H9 (cell line): ENCODE measurements around the gene NSRP1. TPM values are rescaled to one million over a fixed set of nuclear protein-coding genes. Genes with fewer than 3 reads are reported as not detected.

Experiments
- DNase-seq: peaks from one replicate; pipeline ENCODE4 v3.0.0-alpha.2; 2017
- H2AFZ ChIP-seq: one replicate; pipeline ENCODE4 v1.6.1; 2013; ENCODE audit warnings: mild to moderate bottlenecking, low read length, control low read depth, moderate library complexity
- H2AK5ac ChIP-seq: 2 replicates; pipeline ENCODE4 v1.6.1; 2013; ENCODE audit warnings: low read length, control low read depth, mixed read lengths; ENCODE audit not compliant: insufficient read length
- H2BK120ac ChIP-seq: one replicate; pipeline ENCODE4 v1.6.1; 2013; ENCODE audit warnings: low read depth, mild to moderate bottlenecking, low read length, control low read depth, inconsistent platforms; ENCODE audit not compliant: poor library complexity, severe bottlenecking
- H2BK12ac ChIP-seq: 2 replicates; pipeline ENCODE4 v1.6.1; 2013; ENCODE audit warnings: low read length, control low read depth, mixed read lengths, low read depth; ENCODE audit not compliant: insufficient read length
- H2BK15ac ChIP-seq: 2 replicates; pipeline ENCODE4 v1.6.1; 2013; ENCODE audit warnings: low read depth, low read length, control low read depth
- H2BK20ac ChIP-seq: one replicate; pipeline ENCODE4 v1.6.1; 2013; ENCODE audit warnings: low read depth, mild to moderate bottlenecking, low read length, control low read depth, inconsistent platforms; ENCODE audit not compliant: poor library complexity, severe bottlenecking
- H2BK5ac ChIP-seq: 2 replicates; pipeline ENCODE4 v1.6.1; 2013; ENCODE audit warnings: low read length, control low read depth, mixed read lengths; ENCODE audit not compliant: insufficient read length
- H3K14ac ChIP-seq: 2 replicates; pipeline ENCODE4 v1.6.1; 2013; ENCODE audit warnings: low read length, control low read depth; ENCODE audit not compliant: insufficient read depth
- H3K18ac ChIP-seq: 2 replicates; pipeline ENCODE4 v1.6.1; 2013; ENCODE audit warnings: low read depth, mild to moderate bottlenecking, mixed read lengths, low read length, control low read depth; ENCODE audit not compliant: insufficient read length
- H3K23ac ChIP-seq: 2 replicates; pipeline ENCODE4 v1.6.1; 2013; ENCODE audit warnings: low read length, control low read depth, mixed read lengths, low read depth; ENCODE audit not compliant: insufficient read length
- H3K23me2 ChIP-seq: 2 replicates; pipeline ENCODE4 v1.6.1; 2013; ENCODE audit warnings: low read depth, mild to moderate bottlenecking, mixed read lengths, low read length, control low read depth; ENCODE audit not compliant: insufficient read length, poor library complexity, severe bottlenecking
- H3K27ac ChIP-seq: 2 replicates; pipeline ENCODE4 v1.5.1; 2013; ENCODE audit warnings: low read length, control low read depth, mixed read lengths, low read depth; ENCODE audit not compliant: insufficient read length
- H3K27me3 ChIP-seq: 2 replicates; pipeline ENCODE4 v1.6.1; 2013; ENCODE audit warnings: low read length, control low read depth, inconsistent platforms; ENCODE audit not compliant: insufficient read depth
- H3K4ac ChIP-seq: 2 replicates; pipeline ENCODE4 v1.6.1; 2013; ENCODE audit warnings: low read depth, mild to moderate bottlenecking, control low read depth, inconsistent platforms, low read length, moderate library complexity
- H3K4me1 ChIP-seq: 2 replicates; pipeline ENCODE4 v1.6.1; 2013; ENCODE audit warnings: low read length, control low read depth, inconsistent platforms; ENCODE audit not compliant: insufficient read depth
- H3K4me2 ChIP-seq: 2 replicates; pipeline ENCODE4 v1.6.1; 2013; ENCODE audit warnings: low read length, control low read depth, mixed read lengths; ENCODE audit not compliant: insufficient read length, insufficient read depth
- H3K56ac ChIP-seq: 2 replicates; pipeline ENCODE4 v1.6.1; 2013; ENCODE audit warnings: low read depth, mild to moderate bottlenecking, mixed read lengths, low read length, control low read depth; ENCODE audit not compliant: insufficient read length
- H3K79me1 ChIP-seq: 2 replicates; pipeline ENCODE4 v1.6.1; 2013; ENCODE audit warnings: low read depth, mild to moderate bottlenecking, moderate library complexity, low read length, control low read depth, inconsistent platforms; ENCODE audit not compliant: insufficient read depth, poor library complexity, severe bottlenecking
- H3K79me2 ChIP-seq: 2 replicates; pipeline ENCODE4 v1.6.1; 2013; ENCODE audit warnings: low read length, control low read depth, inconsistent platforms; ENCODE audit not compliant: insufficient read depth
- H3K9ac ChIP-seq: 2 replicates; pipeline ENCODE4 v1.6.1; 2013; ENCODE audit warnings: low read length, control low read depth, mixed read lengths; ENCODE audit not compliant: insufficient read length; ENCODE audit errors: extremely low read depth
- H3K9me3 ChIP-seq: one replicate; pipeline ENCODE4 v1.6.1; 2013; ENCODE audit warnings: low read depth, low read length, inconsistent platforms; ENCODE audit not compliant: control insufficient read depth
- H3T11ph ChIP-seq: one replicate; pipeline ENCODE4 v1.6.1; 2013; ENCODE audit warnings: mild to moderate bottlenecking, low read length, control low read depth, inconsistent platforms
- H4K20me1 ChIP-seq: one replicate; pipeline ENCODE4 v1.6.1; 2013; ENCODE audit not compliant: control insufficient read depth, insufficient read length, insufficient read depth
- H4K5ac ChIP-seq: 2 replicates; pipeline ENCODE4 v1.6.1; 2013; ENCODE audit warnings: low read depth, mild to moderate bottlenecking, mixed read lengths, low read length, control low read depth; ENCODE audit not compliant: insufficient read length
- H4K8ac ChIP-seq: replicated peaks from 2 replicates; pipeline ENCODE4 v1.6.1; 2013; ENCODE audit warnings: low read length, control low read depth, mixed read lengths, low read depth; ENCODE audit not compliant: insufficient read length
- H4K91ac ChIP-seq: 2 replicates; pipeline ENCODE4 v1.6.1; 2013; ENCODE audit warnings: low read depth, mild to moderate bottlenecking, moderate library complexity, mixed read lengths, low read length, control low read depth; ENCODE audit not compliant: insufficient read length
- H3K27ac Mint-ChIP-seq, 3 experiments: 2 replicates in 2 of 3; 3 replicates in 1 of 3; pipeline ENCODE4 v1.8.0; 2020 to 2021; ENCODE audit warnings: mixed read lengths in 3 of 3, mild to moderate bottlenecking in 1 of 3, moderate library complexity in 1 of 3
- H3K27me3 Mint-ChIP-seq: 2 replicates; pipeline ENCODE4 v1.8.0; 2021; ENCODE audit warnings: low read depth, mild to moderate bottlenecking, moderate library complexity, mixed read lengths
- H3K36me3 Mint-ChIP-seq, 3 experiments: 2 replicates in 2 of 3; 3 replicates in 1 of 3; pipeline ENCODE4 v1.8.0; 2020 to 2021; ENCODE audit warnings: low read depth in 3 of 3, mixed read lengths in 3 of 3; ENCODE audit not compliant: insufficient read depth in 1 of 3
- H3K4me1 Mint-ChIP-seq, 2 experiments: 2 replicates each; pipeline ENCODE4 v1.8.0; 2020; ENCODE audit warnings: mixed read lengths in 2 of 2
- H3K4me3 Mint-ChIP-seq, 2 experiments: 2 replicates in 1 of 2; 3 replicates in 1 of 2; pipeline ENCODE4 v1.8.0; 2020 to 2021; ENCODE audit warnings: mild to moderate bottlenecking in 2 of 2, mixed read lengths in 2 of 2, moderate library complexity in 1 of 2
- H3K9me3 Mint-ChIP-seq, 2 experiments: 2 replicates in 1 of 2; 3 replicates in 1 of 2; pipeline ENCODE4 v1.8.0; 2020; ENCODE audit warnings: mild to moderate bottlenecking in 2 of 2, mixed read lengths in 2 of 2, moderate library complexity in 1 of 2
- WGBS: extraction: QIAGEN DNeasy Blood & Tissue Kit; methylation state at CpG from one replicate; pipeline ENCODE4 v1.1.7; 2013; ENCODE audit warnings: missing lambda C conversion rate, low lambda C conversion rate, mixed read lengths; ENCODE audit not compliant: insufficient read length; ENCODE audit errors: extremely low coverage; 5-methylcytosine and 5-hydroxymethylcytosine counted together
- total RNA-seq: library from RNA; stranded (reverse); gene quantifications from 2 replicates; pipeline ENCODE4 v1.2.1, GENCODE V29; 2021
- TF ChIP-seq, protein P1 (sequence below): fragments of 200-600 bp; sonication (generic); conservative IDR thresholded peaks from 3 replicates; pipeline ENCODE4 v1.8.0; 2021; ENCODE audit warnings: antibody characterized with exemption, mild to moderate bottlenecking

The NSRP1 gene
- total RNA-seq, 1 experiment from 2014 or later: 33.3 TPM

DNA sequence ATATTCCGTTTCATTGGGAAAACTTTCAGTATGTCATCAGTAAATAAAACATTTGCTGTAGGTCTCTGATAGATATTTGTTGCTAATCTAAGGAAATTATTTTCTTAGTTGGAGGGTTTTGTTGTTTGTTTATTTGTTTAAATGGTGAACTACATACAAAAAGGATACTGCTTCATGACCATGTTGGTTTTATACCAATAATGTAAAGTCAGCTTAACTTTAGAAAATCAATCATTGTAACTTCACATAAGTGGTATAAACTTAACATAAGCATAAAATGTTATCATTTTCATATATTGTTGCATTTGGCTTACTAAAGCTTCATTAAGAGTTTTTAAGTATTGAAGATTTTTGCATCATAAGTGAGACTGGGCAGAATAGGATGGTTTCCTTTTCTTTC lies 57.9 kb downstream of the NSRP1 start:
- no peaks in the 10 kb centered on the region for H3K4me1 ChIP-seq
- H2AK5ac ChIP-seq: no peak overlapping the region
- TF ChIP-seq, protein P1, sequence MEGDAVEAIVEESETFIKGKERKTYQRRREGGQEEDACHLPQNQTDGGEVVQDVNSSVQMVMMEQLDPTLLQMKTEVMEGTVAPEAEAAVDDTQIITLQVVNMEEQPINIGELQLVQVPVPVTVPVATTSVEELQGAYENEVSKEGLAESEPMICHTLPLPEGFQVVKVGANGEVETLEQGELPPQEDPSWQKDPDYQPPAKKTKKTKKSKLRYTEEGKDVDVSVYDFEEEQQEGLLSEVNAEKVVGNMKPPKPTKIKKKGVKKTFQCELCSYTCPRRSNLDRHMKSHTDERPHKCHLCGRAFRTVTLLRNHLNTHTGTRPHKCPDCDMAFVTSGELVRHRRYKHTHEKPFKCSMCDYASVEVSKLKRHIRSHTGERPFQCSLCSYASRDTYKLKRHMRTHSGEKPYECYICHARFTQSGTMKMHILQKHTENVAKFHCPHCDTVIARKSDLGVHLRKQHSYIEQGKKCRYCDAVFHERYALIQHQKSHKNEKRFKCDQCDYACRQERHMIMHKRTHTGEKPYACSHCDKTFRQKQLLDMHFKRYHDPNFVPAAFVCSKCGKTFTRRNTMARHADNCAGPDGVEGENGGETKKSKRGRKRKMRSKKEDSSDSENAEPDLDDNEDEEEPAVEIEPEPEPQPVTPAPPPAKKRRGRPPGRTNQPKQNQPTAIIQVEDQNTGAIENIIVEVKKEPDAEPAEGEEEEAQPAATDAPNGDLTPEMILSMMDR: no peak
- no peaks in the 10 kb centered on the region for H3K27me3 ChIP-seq
- no peak overlapping the region for H2AFZ ChIP-seq
- no peaks in the 10 kb centered on the region for H4K20me1 ChIP-seq
- no peak overlapping the region for H4K5ac ChIP-seq
- DNase-seq: no peak
- no peaks in the 10 kb centered on the region for H3K27me3 Mint-ChIP-seq
- no peak overlapping the region for H3K18ac ChIP-seq
- no peaks in the 10 kb centered on the region for H3K9me3 Mint-ChIP-seq
- H2BK120ac ChIP-seq: no peak overlapping the region
- no peak overlapping the region for H3K23ac ChIP-seq
- H3K14ac ChIP-seq: no peak overlapping the region
- H3K9ac ChIP-seq: no peak overlapping the region
- peaks cover 10 to 44% (median 32%) of the 10 kb centered on the region in 3 experiments; a peak in 6 of 7 replicates for H3K36me3 Mint-ChIP-seq
- no peaks in the 10 kb centered on the region for H3K9me3 ChIP-seq
- H4K8ac ChIP-seq: no peak overlapping the region
- no peak overlapping the region for H3K56ac ChIP-seq
- no peak overlapping the region for H2BK5ac ChIP-seq
- H3K4me3 Mint-ChIP-seq: no peak overlapping the region
- no peak overlapping the region for H3K4ac ChIP-seq
- H3K4me2 ChIP-seq: no peak overlapping the region
- H3K79me1 ChIP-seq: no peaks in the 10 kb centered on the region
- H2BK20ac ChIP-seq: no peak overlapping the region
- no CpG with 5 or more reads among the region's 1 CpG for WGBS
- H3K79me2 ChIP-seq: no peaks in the 10 kb centered on the region
- no peaks in the 10 kb centered on the region for H3K23me2 ChIP-seq
- H2BK15ac ChIP-seq: no peak overlapping the region
- no peak overlapping the region for H2BK12ac ChIP-seq
- no peak overlapping the region for H3T11ph ChIP-seq
- H3K4me1 Mint-ChIP-seq: no peaks in the 10 kb centered on the region
- H3K27ac ChIP-seq: no peak overlapping the region
- H4K91ac ChIP-seq: no peak overlapping the region
- H3K27ac Mint-ChIP-seq: peak overlapping the region in 1 of 3 experiments; percentile 19; a peak in 1 of 7 replicates
